GM12878 (cell line): Measurements from ENCODE around the gene R3HDM2. TPM values are rescaled to one million over a fixed set of nuclear protein-coding genes. Genes with fewer than 3 reads are reported as not detected.

Experiments used
- ATAC-seq: fragments of 200-7000 bp; cut with Tn5 transposase; 3 replicates; pipeline ENCODE4 v1.9.1; 2020; ENCODE audit warnings: mild to moderate bottlenecking, moderate library complexity
- BruUV-seq: library from RNA; stranded (reverse); fragments of 400-500 nt; replicated peaks from 2 replicates; lab custom pipeline; 2021; lab: Mats Ljungman, UMichigan
- CTCF ChIA-PET: fragments of 300-600 bp; sonication (Branson Sonifier 250); formaldehyde crosslinking; extraction: SDS; loops from one replicate; lab custom pipeline; 2021; ENCODE audit warnings: inconsistent platforms; lab: Yijun Ruan, JAX
- POLR2A ChIA-PET: fragments of 350-600 bp; formaldehyde crosslinking; extraction: SDS; loops from one replicate; lab custom pipeline; 2021; ENCODE audit warnings: inconsistent platforms; lab: Charles Lee
- RAD21 ChIA-PET: fragments of 300-600 bp; sonication (Branson Sonifier 250); formaldehyde crosslinking; loops from one replicate; lab custom pipeline; 2023; ENCODE audit warnings: antibody characterized with exemption; ENCODE audit not compliant: unreplicated experiment; lab: Charles Lee
- SMC1A ChIA-PET: fragments of 300-600 bp; sonication (Branson Sonifier 250); formaldehyde crosslinking; loops from one replicate; lab custom pipeline; 2023; ENCODE audit not compliant: unreplicated experiment, uncharacterized antibody; lab: Charles Lee
- DNase-seq: peaks from one replicate; pipeline ENCODE4 v3.0.0-alpha.2; 2011; ENCODE audit warnings: low read depth, low spot score
- FAIRE-seq: peaks from 3 replicates; lab custom pipeline; 2011; peaks lifted over from hg19 to GRCh38; lab: Jason Lieb, UNC
- H2AFZ ChIP-seq: 2 replicates; pipeline ENCODE4 v1.6.0; 2011; ENCODE audit warnings: low read depth, low read length, control low read depth; ENCODE audit not compliant: control insufficient read depth
- H3K27ac ChIP-seq: 2 replicates; pipeline ENCODE4 v1.5.1; 2011; ENCODE audit warnings: control low read depth; ENCODE audit not compliant: control insufficient read depth, insufficient read depth
- H3K27me3 ChIP-seq, 2 experiments: replicated peaks in 1 of 2; 2 replicates each; pipeline versions ENCODE4 v1.6.0 to v1.6.1; 2011; ENCODE audit warnings: low read length in 1 of 2; ENCODE audit not compliant: control insufficient read depth in 2 of 2, insufficient read depth in 2 of 2
- H3K36me3 ChIP-seq, 2 experiments: 2 replicates each; pipeline ENCODE4 v1.5.1; 2011; ENCODE audit warnings: low read length in 1 of 2; ENCODE audit not compliant: control insufficient read depth in 2 of 2, insufficient read depth in 2 of 2
- H3K4me1 ChIP-seq: 2 replicates; pipeline ENCODE4 v1.6.1; 2011; ENCODE audit warnings: mild to moderate bottlenecking, low read length, moderate library complexity, mixed read lengths; ENCODE audit not compliant: control insufficient read depth, insufficient read depth
- H3K4me2 ChIP-seq: 2 replicates; pipeline ENCODE4 v1.6.0; 2011; ENCODE audit warnings: control low read depth; ENCODE audit not compliant: control insufficient read depth, insufficient read depth
- H3K4me3 ChIP-seq: fragments of 200-600 bp; sonication (generic); 2 replicates; pipeline ENCODE4 v1.5.1; 2016
- H3K79me2 ChIP-seq: 2 replicates; pipeline ENCODE4 v1.6.0; 2011; ENCODE audit warnings: low read length; ENCODE audit not compliant: control insufficient read depth, insufficient read depth
- H3K9ac ChIP-seq: 2 replicates; pipeline ENCODE4 v1.8.0; 2011; ENCODE audit warnings: low read length, control low read depth, mixed read lengths; ENCODE audit not compliant: control insufficient read depth, insufficient read depth
- H3K9me3 ChIP-seq: replicated peaks from 3 replicates; pipeline ENCODE4 v1.5.1; 2011; ENCODE audit warnings: mild to moderate bottlenecking, low read length; ENCODE audit not compliant: control insufficient read depth, insufficient read depth
- H4K20me1 ChIP-seq: 2 replicates; pipeline ENCODE4 v1.6.0; 2011; ENCODE audit not compliant: control insufficient read depth, insufficient read depth
- ETV6 ChIP-seq, 2 experiments: fragments of 450-650 bp in 1 of 2; IDR thresholded peaks in 1 of 2; conservative IDR thresholded peaks in 1 of 2; 2 replicates each; pipeline ENCODE4 v1.6.1; 2014; ENCODE audit warnings: antibody characterized with exemption in 1 of 2, borderline replicate concordance in 1 of 2, low read depth in 1 of 2, mild to moderate bottlenecking in 1 of 2, moderate library complexity in 1 of 2
- FOS ChIP-seq: IDR thresholded peaks from 3 replicates; pipeline ENCODE4 v1.6.1; 2011; ENCODE audit warnings: borderline replicate concordance; ENCODE audit not compliant: insufficient read length; ENCODE audit errors: extremely low read depth
- LARP7 ChIP-seq: fragments of 450-650 bp; IDR thresholded peaks from 2 replicates; pipeline ENCODE4 v1.6.1; 2017; ENCODE audit warnings: mild to moderate bottlenecking
- MEF2A ChIP-seq: IDR thresholded peaks from 2 replicates; pipeline ENCODE4 v1.6.1; 2011; ENCODE audit warnings: low read depth, mild to moderate bottlenecking, low read length, moderate library complexity; ENCODE audit not compliant: insufficient read depth
- POLR2A ChIP-seq: IDR thresholded peaks from 2 replicates; pipeline ENCODE4 v1.6.1; 2011; ENCODE audit warnings: low read depth, mild to moderate bottlenecking, low read length
- YY1 ChIP-seq: IDR thresholded peaks from 2 replicates; pipeline ENCODE4 v1.6.1; 2011; ENCODE audit warnings: low read depth, mild to moderate bottlenecking, low read length
- ZBED1 ChIP-seq: IDR thresholded peaks from 2 replicates; pipeline ENCODE4 v1.6.1; 2016; ENCODE audit warnings: borderline replicate concordance
- ZNF622 ChIP-seq: fragments of 450-650 bp; IDR thresholded peaks from 2 replicates; pipeline ENCODE4 v1.6.1; 2017; ENCODE audit warnings: mild to moderate bottlenecking, inconsistent platforms
- WGBS: methylation state at CpG from one replicate; pipeline ENCODE4 v1.1.6; 2016; ENCODE audit warnings: low lambda C conversion rate; ENCODE audit not compliant: insufficient replicate concordance, insufficient coverage; ENCODE audit errors: missing lambda C conversion rate; 5-methylcytosine and 5-hydroxymethylcytosine counted together
- in situ Hi-C: fragments of 300-500 bp; cut with MboI; formaldehyde crosslinking; loops from 9 replicates; pipeline ENCODE4 v1.14.3; 2018; ENCODE audit warnings: mixed read lengths
- intact Hi-C: fragments of 100-400 bp; cut with micrococcal nuclease; formaldehyde crosslinking; loops from one replicate; pipeline ENCODE4 v1.14.2; 2022; ENCODE audit not compliant: unreplicated experiment
- polyA plus RNA-seq, 11 experiments: library from polyadenylated mRNA; depleted of rRNA in 4 of 11; unstranded in 6 of 11; stranded (reverse) in 5 of 11; fragments of >200 nt; fragmentation: Nextera tagmentation in 4 of 11; fragmentation: Illumina TruSeq in 1 of 11; extraction: Ambion mirVana in 4 of 11; extraction: Trizol in 1 of 11; gene quantifications; 1 replicate in 1 of 11; 2 replicates in 10 of 11; pipeline versions ENCODE4 v1.2.1 to v1.2.3, GENCODE V29; 2011 to 2016; ENCODE audit warnings: inconsistent platforms in 2 of 11, missing spikeins in 2 of 11, low read depth in 1 of 11
- total RNA-seq, 4 experiments: library from RNA; depleted of rRNA in 3 of 4; stranded (reverse); fragments of >200 nt in 3 of 4; fragmentation: Illumina TruSeq in 1 of 4; extraction: Trizol in 1 of 4; gene quantifications; 2 replicates each; pipeline versions ENCODE4 v1.2.1 to v1.2.3, GENCODE V29; 2013 to 2021
- TF ChIP-seq, protein P1 (sequence below): IDR thresholded peaks from 2 replicates; pipeline ENCODE4 v1.6.1; 2011; ENCODE audit warnings: mild to moderate bottlenecking, low read depth, low read length, moderate library complexity; ENCODE audit not compliant: insufficient replicate concordance

The R3HDM2 gene
- total and polyA plus RNA-seq, 10 of the 15 experiments (the other 5 are each of a cell fraction or from before 2014, with no cell fraction given), result 4.6 to 26.1 (median 11.2) TPM

GRCh38 chr12:57270966-57271470 lies 159.8 kb downstream of the R3HDM2 start:
- no TSS peak for BruUV-seq
- FAIRE-seq, result no peak
- WGBS, result 73% methylated on average over 1 of the region's 1 CpG
- TF ChIP-seq FOS (no peak), ETV6 (conservative IDR thresholded peaks at IDR 0.05 in 1 of 2, IDR thresholded peaks at IDR 0.05 in 1 of 2; ENCODE audit: borderline replicate concordance in 1 of 2, low read depth in 1 of 2) (no peak), LARP7 (no peak), ZBED1 (no peak), ZNF622 (no peak), YY1 (no peak), POLR2A (no peak), MEF2A (no peak)
- TF ChIP-seq, protein P1, sequence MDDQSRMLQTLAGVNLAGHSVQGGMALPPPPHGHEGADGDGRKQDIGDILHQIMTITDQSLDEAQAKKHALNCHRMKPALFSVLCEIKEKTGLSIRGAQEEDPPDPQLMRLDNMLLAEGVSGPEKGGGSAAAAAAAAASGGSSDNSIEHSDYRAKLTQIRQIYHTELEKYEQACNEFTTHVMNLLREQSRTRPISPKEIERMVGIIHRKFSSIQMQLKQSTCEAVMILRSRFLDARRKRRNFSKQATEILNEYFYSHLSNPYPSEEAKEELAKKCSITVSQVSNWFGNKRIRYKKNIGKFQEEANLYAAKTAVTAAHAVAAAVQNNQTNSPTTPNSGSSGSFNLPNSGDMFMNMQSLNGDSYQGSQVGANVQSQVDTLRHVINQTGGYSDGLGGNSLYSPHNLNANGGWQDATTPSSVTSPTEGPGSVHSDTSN, result no peak
- TF ChIP-seq, all 136 proteins: peak for 0
- in situ Hi-C loops, result no loop called here
- H3K27ac ChIP-seq, result no peak overlapping the region
- ChIA-PET RAD21 (interaction anchor here (1.0 to 1.3 kb wide), 2 partner anchors 28 to 181 kb away, joined by 3 to 5 read pairs; no protein-coding TSS in a partner anchor), SMC1A (interaction anchor here (0.8 to 0.9 kb wide), 2 partner anchors 40 to 182 kb away, joined by 3 to 4 read pairs; no protein-coding TSS in a partner anchor), POLR2A (interaction anchor here (0.6 kb wide), 1 partner anchor 21 kb away, joined by 7 read pairs; no protein-coding TSS in a partner anchor), CTCF (interaction anchor here (0.6 to 5.2 kb wide), 7 partner anchors 37 to 188 kb away, joined by 3 to 26 read pairs (median 4); partner anchors contain the start of gene INHBE)
- H3K9ac ChIP-seq, result no peak overlapping the region
- H3K27me3 ChIP-seq, result no peaks in the 10 kb centered on the region
- no peaks in the 10 kb centered on the region for H3K4me1 ChIP-seq
- no peak overlapping the region for H2AFZ ChIP-seq
- H4K20me1 ChIP-seq, result no peaks in the 10 kb centered on the region
- no peak overlapping the region for H3K4me3 ChIP-seq
- intact Hi-C loops, result no loop called here
- ATAC-seq (no peak), DNase-seq (no peak)
- H3K79me2 ChIP-seq, result no peaks in the 10 kb centered on the region
- H3K9me3 ChIP-seq, result no peaks in the 10 kb centered on the region
- H3K36me3 ChIP-seq, result peaks cover 8 to 15% of the 10 kb centered on the region in 2 experiments; a peak in 3 of 4 replicates
- no peak overlapping the region for H3K4me2 ChIP-seq
